ENCODE results near the gene LZTS2.

DNA sequence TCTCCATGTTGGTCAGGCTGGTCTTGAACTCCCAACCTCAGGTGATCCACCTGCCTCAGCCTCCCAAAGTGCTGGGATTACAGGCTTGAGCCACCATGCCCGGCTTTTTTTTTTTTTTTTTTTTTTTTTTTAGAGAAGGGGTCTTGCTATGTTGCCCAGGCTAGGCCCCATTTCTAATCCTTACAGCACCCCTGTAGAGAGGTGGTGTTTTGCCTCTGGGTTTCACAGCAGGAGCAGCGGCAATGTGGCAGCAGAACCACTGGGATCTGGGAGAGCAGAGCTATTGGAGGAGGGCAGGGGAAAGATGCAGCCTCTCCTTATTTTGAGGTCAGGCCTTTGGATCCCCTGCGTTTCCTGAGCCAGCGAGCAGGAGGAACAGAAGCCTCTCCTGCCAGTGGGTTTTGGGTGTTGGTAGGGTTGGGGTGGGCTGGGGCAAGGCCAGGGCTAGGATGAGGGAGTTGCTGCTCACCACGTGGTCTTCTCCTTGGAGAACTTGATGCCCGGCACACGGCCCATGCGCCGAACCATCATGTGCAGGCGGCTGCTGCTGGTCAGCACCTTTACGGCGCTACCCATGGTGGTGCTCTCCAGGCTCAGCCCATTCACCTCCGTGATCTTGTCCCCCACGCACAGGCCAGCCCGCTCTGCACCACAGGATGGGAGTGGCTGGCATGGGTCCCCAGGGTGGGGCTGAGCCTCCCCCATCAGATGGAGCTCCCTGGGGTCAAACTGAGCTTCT, 23.5 kb downstream of the LZTS2 start:
- TF ChIP-seq POLR2A (IDR thresholded peaks at IDR 0.05; ENCODE audit: low read length) (no peak), SREBF2 (IDR thresholded peaks at IDR 0.05) (no peak), CEBPB (IDR thresholded peaks at IDR 0.05) (no peak), EP300 (IDR thresholded peaks at IDR 0.05) (no peak), CHD2 (IDR thresholded peaks at IDR 0.05; ENCODE audit: low read length, partially characterized antibody) (no peak), RFX5 (IDR thresholded peaks at IDR 0.05) (no peak), MYC (IDR thresholded peaks at IDR 0.05; ENCODE audit: borderline replicate concordance, low read length) (no peak)
- TF ChIP-seq, protein P1, sequence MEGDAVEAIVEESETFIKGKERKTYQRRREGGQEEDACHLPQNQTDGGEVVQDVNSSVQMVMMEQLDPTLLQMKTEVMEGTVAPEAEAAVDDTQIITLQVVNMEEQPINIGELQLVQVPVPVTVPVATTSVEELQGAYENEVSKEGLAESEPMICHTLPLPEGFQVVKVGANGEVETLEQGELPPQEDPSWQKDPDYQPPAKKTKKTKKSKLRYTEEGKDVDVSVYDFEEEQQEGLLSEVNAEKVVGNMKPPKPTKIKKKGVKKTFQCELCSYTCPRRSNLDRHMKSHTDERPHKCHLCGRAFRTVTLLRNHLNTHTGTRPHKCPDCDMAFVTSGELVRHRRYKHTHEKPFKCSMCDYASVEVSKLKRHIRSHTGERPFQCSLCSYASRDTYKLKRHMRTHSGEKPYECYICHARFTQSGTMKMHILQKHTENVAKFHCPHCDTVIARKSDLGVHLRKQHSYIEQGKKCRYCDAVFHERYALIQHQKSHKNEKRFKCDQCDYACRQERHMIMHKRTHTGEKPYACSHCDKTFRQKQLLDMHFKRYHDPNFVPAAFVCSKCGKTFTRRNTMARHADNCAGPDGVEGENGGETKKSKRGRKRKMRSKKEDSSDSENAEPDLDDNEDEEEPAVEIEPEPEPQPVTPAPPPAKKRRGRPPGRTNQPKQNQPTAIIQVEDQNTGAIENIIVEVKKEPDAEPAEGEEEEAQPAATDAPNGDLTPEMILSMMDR (IDR thresholded peaks at IDR 0.05) = no peak

All from A549 (cell line).